ENCODE data around the gene TEN1. TPM values are rescaled to one million over a fixed set of nuclear protein-coding genes. Genes with fewer than 3 reads are reported as not detected.

Gene TEN1
- total and polyA plus RNA-seq, 3 experiments from 2014 or later, result 15.9 to 21.0 (median 17.3) TPM

GRCh38 chr17:75994802-75995370 lies 15.8 kb downstream of the TEN1 start:
- Mint-ChIP-seq H3K9me3 (no peaks in the 10 kb centered on the region), H3K36me3 (peaks cover 0 to 29% (median 3%) of the 10 kb centered on the region in 3 donors), H3K27ac (peak overlapping the region in 1 of 8 donors; percentile 87), H3K4me3 (no peak overlapping the region), H3K4me1 (peaks cover 11 to 14% (median 12%) of the 10 kb centered on the region in 3 donors), H3K27me3 (no peaks in the 10 kb centered on the region)
- DNase-seq, result peak in 1 of 5 donors; percentile 25
- H3K4me1 ChIP-seq (ENCODE audit: insufficient read depth, low read length), result peaks cover 12% of the 10 kb centered on the region
- no peaks in the 10 kb centered on the region for H3K9me3 ChIP-seq (ENCODE audit: low read length)
- ChIA-PET CTCF (interaction anchor here (1.6 kb wide), 1 partner anchor 11 kb away, joined by 7 read pairs; no protein-coding TSS in a partner anchor), POLR2A (no interaction called here)
- no peaks in the 10 kb centered on the region for H3K27me3 ChIP-seq (ENCODE audit: insufficient read depth, low read length, poor library complexity, severe bottlenecking)
- no peak overlapping the region for H3K4me3 ChIP-seq (ENCODE audit: low read length)
- no peaks in the 10 kb centered on the region for H3K36me3 ChIP-seq (ENCODE audit: insufficient read depth, low read length)
- H3K27ac ChIP-seq (ENCODE audit: low read depth, low read length), result no peak overlapping the region

DNA sequence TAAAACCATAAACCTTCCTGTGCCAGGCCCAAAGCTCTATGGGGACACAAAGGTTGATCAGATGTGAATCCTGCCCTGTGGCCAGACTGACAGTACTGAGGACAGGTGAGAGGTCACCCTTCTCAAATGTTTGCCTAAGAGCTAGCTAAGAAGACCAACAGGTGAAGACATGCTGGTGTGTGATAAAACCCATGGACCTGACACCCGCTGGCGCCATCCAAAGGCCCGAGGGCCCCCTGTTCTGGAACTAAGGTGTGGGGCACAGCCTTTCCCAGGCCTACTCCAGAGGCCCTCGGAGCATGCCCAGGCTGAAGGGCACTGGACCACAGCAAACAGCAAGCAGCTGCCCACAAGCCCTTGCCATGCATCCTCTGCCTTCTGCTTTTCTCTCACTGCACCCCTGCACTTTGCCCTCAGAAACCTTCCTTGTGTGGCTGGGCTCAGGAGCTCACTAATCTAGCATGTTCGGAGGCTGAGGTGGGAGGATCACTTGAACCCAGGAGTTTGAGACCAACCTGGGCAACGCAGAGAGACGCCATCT lies 16.4 kb downstream of the TEN1 start:
- Mint-ChIP-seq H3K9me3 (no peaks in the 10 kb centered on the region), H3K36me3 (peaks cover 0 to 26% (median 3%) of the 10 kb centered on the region in 3 donors), H3K4me1 (peaks cover 11 to 14% (median 12%) of the 10 kb centered on the region in 3 donors), H3K4me3 (no peak overlapping the region), H3K27ac (no peak overlapping the region), H3K27me3 (no peaks in the 10 kb centered on the region)
- POLR2A ChIA-PET, result no interaction called here
- H3K9me3 ChIP-seq (ENCODE audit: low read length), result no peaks in the 10 kb centered on the region
- CTCF ChIA-PET, result interaction anchor here (1.6 to 1.9 kb wide), 2 partner anchors 10 to 15 kb away, joined by 4 to 7 read pairs; no protein-coding TSS in a partner anchor
- peaks cover 12% of the 10 kb centered on the region for H3K4me1 ChIP-seq (ENCODE audit: insufficient read depth, low read length)
- H3K36me3 ChIP-seq (ENCODE audit: insufficient read depth, low read length), result no peaks in the 10 kb centered on the region
- peak in 1 of 5 donors; percentile 18 for DNase-seq
- no peak overlapping the region for H3K4me3 ChIP-seq (ENCODE audit: low read length)
- no peak overlapping the region for H3K27ac ChIP-seq (ENCODE audit: low read depth, low read length)
- H3K27me3 ChIP-seq (ENCODE audit: insufficient read depth, low read length, poor library complexity, severe bottlenecking), result no peaks in the 10 kb centered on the region

DNA sequence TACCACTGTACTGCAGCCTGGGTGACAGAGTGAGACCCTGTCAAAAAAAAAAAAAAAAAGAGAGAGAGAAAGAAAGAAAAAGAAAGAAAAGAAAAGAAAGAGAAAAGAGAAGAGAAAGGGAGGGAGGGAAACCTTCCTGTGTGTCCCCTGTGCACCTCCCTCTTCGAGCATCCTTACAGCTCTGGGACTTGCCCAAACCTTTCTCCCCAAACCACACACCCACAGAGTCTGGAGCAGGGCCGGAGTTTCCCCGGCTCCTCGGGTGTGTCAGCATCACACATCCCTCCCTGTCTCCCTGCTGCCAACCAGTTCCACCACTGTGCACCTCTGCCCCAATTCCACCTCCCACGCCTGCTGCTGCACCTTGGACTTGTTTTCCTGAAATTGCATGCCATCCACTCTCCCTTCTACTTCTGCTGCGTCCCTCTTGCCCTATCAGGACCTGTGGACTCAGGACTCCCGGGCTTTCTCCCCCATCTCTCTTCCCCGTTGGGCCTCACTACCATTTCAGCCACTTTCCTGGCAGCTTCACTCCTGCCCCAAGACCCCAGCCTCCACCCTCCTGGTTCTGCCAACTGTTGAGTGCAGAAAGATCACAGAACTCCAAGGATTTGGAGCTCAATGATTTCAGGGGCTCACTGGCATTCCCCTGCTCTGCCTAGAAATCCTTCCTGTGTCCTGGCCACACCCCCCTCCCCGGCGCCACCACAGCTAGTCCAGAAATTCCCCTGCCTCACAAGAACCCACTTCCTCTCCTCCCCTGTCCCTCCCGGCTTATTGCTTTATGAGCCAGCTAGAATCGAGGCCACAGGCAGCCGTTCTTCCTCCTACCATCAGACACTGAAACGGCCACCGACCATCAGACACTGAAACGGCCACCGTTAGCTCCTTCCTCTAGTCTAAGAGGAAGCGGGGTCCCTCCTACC lies 17.9 kb downstream of the TEN1 start:
- Histone ChIP-seq H3K36me3 (ENCODE audit: insufficient read depth, low read length) (no peaks in the 10 kb centered on the region), H3K4me3 (ENCODE audit: low read length) (no peak overlapping the region), H3K27me3 (ENCODE audit: insufficient read depth, low read length, poor library complexity, severe bottlenecking) (no peaks in the 10 kb centered on the region), H3K27ac (ENCODE audit: low read depth, low read length) (no peak overlapping the region), H3K4me1 (ENCODE audit: insufficient read depth, low read length) (peaks cover 12% of the 10 kb centered on the region), H3K9me3 (ENCODE audit: low read length) (no peaks in the 10 kb centered on the region)
- H3K4me3 Mint-ChIP-seq, result peak overlapping the region in 4 of 7 donors; percentile 7 to 68 (median 44)
- ChIA-PET CTCF (interaction anchor here (1.2 to 2.1 kb wide), 7 partner anchors 9 to 243 kb away, joined by 3 to 6 read pairs (median 4); partner anchors contain the start of gene MRPL38), POLR2A (no interaction called here)
- H3K27ac Mint-ChIP-seq, result peak overlapping the region; percentile 36 to 93 (median 80)
- H3K36me3 Mint-ChIP-seq, result peaks cover 0 to 21% (median 0%) of the 10 kb centered on the region in 3 donors
- H3K27me3 Mint-ChIP-seq, result no peaks in the 10 kb centered on the region
- no peaks in the 10 kb centered on the region for H3K9me3 Mint-ChIP-seq
- H3K4me1 Mint-ChIP-seq, result peaks cover 11 to 14% (median 12%) of the 10 kb centered on the region in 3 donors
- peak in 2 of 5 donors; percentile 19 to 40 for DNase-seq

GRCh38 chr17:75998327-75998795 lies 19.3 kb downstream of the TEN1 start:
- no peaks in the 10 kb centered on the region for H3K36me3 ChIP-seq (ENCODE audit: insufficient read depth, low read length)
- ChIA-PET CTCF (interaction anchor here (2.1 kb wide), 1 partner anchor 17 kb away, joined by 6 read pairs; no protein-coding TSS in a partner anchor), POLR2A (no interaction called here)
- no peak overlapping the region for H3K4me3 ChIP-seq (ENCODE audit: low read length)
- Mint-ChIP-seq H3K27me3 (no peaks in the 10 kb centered on the region), H3K9me3 (no peaks in the 10 kb centered on the region), H3K4me3 (no peak overlapping the region), H3K4me1 (peaks cover 11 to 14% (median 12%) of the 10 kb centered on the region in 3 donors), H3K36me3 (peaks cover 0 to 19% (median 0%) of the 10 kb centered on the region in 3 donors), H3K27ac (peak overlapping the region in 2 of 8 donors; percentile 45 to 65)
- no peaks in the 10 kb centered on the region for H3K9me3 ChIP-seq (ENCODE audit: low read length)
- no peak overlapping the region for H3K27ac ChIP-seq (ENCODE audit: low read depth, low read length)
- DNase-seq, result no peak
- no peaks in the 10 kb centered on the region for H3K27me3 ChIP-seq (ENCODE audit: insufficient read depth, low read length, poor library complexity, severe bottlenecking)
- peaks cover 12% of the 10 kb centered on the region for H3K4me1 ChIP-seq (ENCODE audit: insufficient read depth, low read length)

GRCh38 chr17:76000016-76000754 lies 21.1 kb downstream of the TEN1 start:
- Histone ChIP-seq H3K9me3 (ENCODE audit: low read length) (no peaks in the 10 kb centered on the region), H3K4me3 (ENCODE audit: low read length) (no peak overlapping the region), H3K27ac (ENCODE audit: low read depth, low read length) (no peak overlapping the region), H3K36me3 (ENCODE audit: insufficient read depth, low read length) (no peaks in the 10 kb centered on the region), H3K4me1 (ENCODE audit: insufficient read depth, low read length) (peaks cover 12% of the 10 kb centered on the region), H3K27me3 (ENCODE audit: insufficient read depth, low read length, poor library complexity, severe bottlenecking) (no peaks in the 10 kb centered on the region)
- POLR2A ChIA-PET, result interaction anchor here (0.6 kb wide), 1 partner anchor 355 kb away, joined by 3 read pairs; no protein-coding TSS in a partner anchor
- Mint-ChIP-seq H3K36me3 (peaks cover 0 to 9% (median 0%) of the 10 kb centered on the region in 3 donors), H3K9me3 (no peaks in the 10 kb centered on the region), H3K27me3 (no peaks in the 10 kb centered on the region), H3K27ac (no peak overlapping the region), H3K4me1 (peaks cover 11 to 14% (median 12%) of the 10 kb centered on the region in 3 donors), H3K4me3 (no peak overlapping the region)
- CTCF ChIA-PET, result interaction anchor here (0.7 to 2.7 kb wide), 8 partner anchors 9 to 96 kb away, joined by 3 to 11 read pairs (median 5); partner anchors contain the start of gene MRPL38
- peak; percentile 36 to 67 (median 51) for DNase-seq

GRCh38 chr17:76000755-76001521 lies 21.9 kb downstream of the TEN1 start, which contains the start of gene CDK3:
CDK3 (plus strand) TSS chr17:76000855; CDS start chr17:76001426, 571 bp downstream.
- peaks cover 12 to 19% (median 14%) of the 10 kb centered on the region in 3 donors for H3K4me1 Mint-ChIP-seq

More at GRCh38 chr17:76000755-76001521, 21.9 kb downstream of the TEN1 start, which contains the start of gene CDK3:
- Histone ChIP-seq H3K27me3 (ENCODE audit: insufficient read depth, low read length, poor library complexity, severe bottlenecking) (no peaks in the 10 kb centered on the region), H3K4me1 (ENCODE audit: insufficient read depth, low read length) (peaks cover 12% of the 10 kb centered on the region), H3K9me3 (ENCODE audit: low read length) (no peaks in the 10 kb centered on the region), H3K36me3 (ENCODE audit: insufficient read depth, low read length) (no peaks in the 10 kb centered on the region), H3K4me3 (ENCODE audit: low read length) (no peak within 1 kb of the TSS), H3K27ac (ENCODE audit: low read depth, low read length) (no peak within 1 kb of the TSS)
- ChIA-PET CTCF (interaction anchor here (0.8 to 3.3 kb wide), 9 partner anchors 8 to 279 kb away, joined by 3 to 20 read pairs (median 5); partner anchors contain the start of gene MRPL38), POLR2A (no interaction called here)
- H3K27me3 Mint-ChIP-seq, result no peaks in the 10 kb centered on the region
- no peak within 1 kb of the TSS for H3K4me3 Mint-ChIP-seq
- peaks cover 0 to 7% (median 0%) of the 10 kb centered on the region in 3 donors for H3K36me3 Mint-ChIP-seq
- H3K9me3 Mint-ChIP-seq, result no peaks in the 10 kb centered on the region
- peak within 1 kb of the TSS in 1 of 8 donors; percentile 86 for H3K27ac Mint-ChIP-seq
- no peak for DNase-seq
